NOMO-1 treated with DMSO at 0.1 percent for 48 hours (cell line): Measurements from ENCODE around the gene MATN1.
"Not testable (repeated sequence)": the region's sequence is repeated elsewhere in the genome, so short reads cannot be mapped to it uniquely, and the experiment has no call there.

ENCODE experiments used
- DNase-seq: peaks from one replicate; lab custom pipeline; 2025; ENCODE audit not compliant: unreplicated experiment; lab: John Stamatoyannopoulos, UW

MATN1 gene

GRCh38 chr1:30700528-30701257, 22.7 kb downstream of the MATN1 start:
- no peak for DNase-seq

GRCh38 chr1:30699762-30700161, 23.6 kb downstream of the MATN1 start:
- no peak for DNase-seq

GRCh38 chr1:30698401-30698981, 24.9 kb downstream of the MATN1 start:
- no peak for DNase-seq

GRCh38 chr1:30697571-30698376, 25.6 kb downstream of the MATN1 start:
- DNase-seq, result no peak

GRCh38 chr1:30696831-30697230, 26.6 kb downstream of the MATN1 start:
- no peak for DNase-seq

- no peak for DNase-seq
Measured at GRCh38 chr1:30695439-30695841, 27.9 kb downstream of the MATN1 start.

- DNase-seq, result no peak
Measured at GRCh38 chr1:30694280-30695175, 28.9 kb downstream of the MATN1 start.

GRCh38 chr1:30693822-30694221, 29.6 kb downstream of the MATN1 start:
- DNase-seq, result no peak

- DNase-seq, result no peak
Measured at GRCh38 chr1:30693366-30693765, 30.0 kb downstream of the MATN1 start.

GRCh38 chr1:30692948-30693301, 30.5 kb downstream of the MATN1 start:
- no peak for DNase-seq

GRCh38 chr1:30692201-30692947, 31.0 kb downstream of the MATN1 start:
- DNase-seq, result no peak

- DNase-seq, result no peak
Measured at GRCh38 chr1:30691480-30691879, 31.9 kb downstream of the MATN1 start.

- DNase-seq, result no peak
Measured at GRCh38 chr1:30689901-30690645, 33.3 kb downstream of the MATN1 start.

GRCh38 chr1:30688920-30689794, 34.2 kb downstream of the MATN1 start:
- DNase-seq, result no peak

- not testable (repeated sequence) for DNase-seq
Measured at GRCh38 chr1:30688516-30688915, 34.9 kb downstream of the MATN1 start.

GRCh38 chr1:30687886-30688285, 35.5 kb downstream of the MATN1 start:
- no peak for DNase-seq

- no peak for DNase-seq
Measured at GRCh38 chr1:30686236-30686935, 37.0 kb downstream of the MATN1 start.

- DNase-seq, result no peak
Measured at GRCh38 chr1:30685796-30686165, 37.6 kb downstream of the MATN1 start.
